Endodermal cell (in vitro differentiated cells): ENCODE measurements around the gene CNOT4. TPM values are rescaled to one million over a fixed set of nuclear protein-coding genes. Genes with fewer than 3 reads are reported as not detected.

Experiments used
- DNase-seq: peaks from one replicate; pipeline ENCODE4 v3.0.0-alpha.2; 2017
- H3K27ac ChIP-seq: 2 replicates; pipeline ENCODE4 v1.5.1; 2013; ENCODE audit warnings: mild to moderate bottlenecking, low read depth, low read length, moderate library complexity
- H3K27me3 ChIP-seq: 2 replicates; pipeline ENCODE4 v1.6.1; 2013; ENCODE audit warnings: mild to moderate bottlenecking, low read length, moderate library complexity; ENCODE audit not compliant: insufficient read depth, control insufficient read depth, poor library complexity, severe bottlenecking
- H3K36me3 ChIP-seq: 2 replicates; pipeline ENCODE4 v1.7.0; 2013; ENCODE audit warnings: mild to moderate bottlenecking, low read length, moderate library complexity; ENCODE audit not compliant: control insufficient read depth, insufficient read depth
- H3K4me1 ChIP-seq: one replicate; pipeline ENCODE4 v1.7.0; 2013; ENCODE audit warnings: low read length; ENCODE audit not compliant: control insufficient read depth, insufficient read depth
- H3K4me3 ChIP-seq: 2 replicates; pipeline ENCODE4 v1.5.1; 2013; ENCODE audit warnings: mild to moderate bottlenecking, low read length, moderate library complexity
- H3K9ac ChIP-seq: 2 replicates; pipeline ENCODE4 v1.6.1; 2013; ENCODE audit warnings: mild to moderate bottlenecking, low read length, moderate library complexity; ENCODE audit not compliant: poor library complexity, severe bottlenecking; ENCODE audit errors: extremely low read depth
- H3K9me3 ChIP-seq: 2 replicates; pipeline ENCODE4 v1.6.1; 2013; ENCODE audit warnings: mild to moderate bottlenecking, low read length, moderate library complexity; ENCODE audit not compliant: control insufficient read depth
- H3K27ac Mint-ChIP-seq: 2 replicates; pipeline ENCODE4 v1.8.0; 2020; ENCODE audit warnings: mixed read lengths
- H3K27me3 Mint-ChIP-seq: 2 replicates; pipeline ENCODE4 v1.8.0; 2021; ENCODE audit warnings: mild to moderate bottlenecking, mixed read lengths; ENCODE audit not compliant: insufficient read depth
- H3K36me3 Mint-ChIP-seq: 2 replicates; pipeline ENCODE4 v1.8.0; 2020; ENCODE audit warnings: low read depth, mixed read lengths
- H3K4me1 Mint-ChIP-seq: 2 replicates; pipeline ENCODE4 v1.8.0; 2020; ENCODE audit warnings: mixed read lengths
- H3K4me3 Mint-ChIP-seq: 2 replicates; pipeline ENCODE4 v1.8.0; 2020; ENCODE audit warnings: mild to moderate bottlenecking, moderate library complexity, mixed read lengths
- H3K9me3 Mint-ChIP-seq: 2 replicates; pipeline ENCODE4 v1.8.0; 2020; ENCODE audit warnings: mild to moderate bottlenecking, mixed read lengths
- CTCF ChIP-seq: fragments of 200-600 bp; sonication (generic); conservative IDR thresholded peaks from 2 replicates; pipeline ENCODE4 v1.5.0; 2021; ENCODE audit warnings: antibody characterized with exemption, mild to moderate bottlenecking
- WGBS, 2 experiments: methylation state at CpG; one replicate each; pipeline versions ENCODE4 v1.1.5 to v1.1.7; 2013; ENCODE audit warnings: missing lambda C conversion rate in 2 of 2, mixed read lengths in 1 of 2; ENCODE audit not compliant: insufficient coverage in 1 of 2, insufficient read length in 1 of 2; 5-methylcytosine and 5-hydroxymethylcytosine counted together
- long read RNA-seq, 4 experiments: library from polyadenylated mRNA in 2 of 4; library from RNA in 1 of 4; library from capped mRNA in 1 of 4; stranded (forward) in 3 of 4; unstranded in 1 of 4; transcript quantifications; one replicate each; pipeline ENCODE4 v2.0.0, GENCODE V29; 2020 to 2021; ENCODE audit warnings: inconsistent platforms in 1 of 4
- polyA plus RNA-seq, 2 experiments: library from polyadenylated mRNA; stranded (reverse); fragments of 50-300 nt; gene quantifications; one replicate each; pipeline ENCODE4 v1.2.3, GENCODE V29; 2013
- total RNA-seq, 2 donors: library from RNA; stranded (reverse); fragmentation: NEBNext Ultra II Directional in 1 of 2; extraction: Animal tissue kit (Norgen Biotek cat#: 25700) in 1 of 2; gene quantifications; 2 replicates in 1 of 2; 3 replicates in 1 of 2; pipeline ENCODE4 v1.2.1, GENCODE V29; 2021

The CNOT4 gene
- total RNA-seq: 10 to 100 TPM; 22.7 to 23.8 TPM
- polyA plus RNA-seq (2013, experiment 1 of 2): 20.1 TPM
- polyA plus RNA-seq (2013, experiment 2 of 2): 18.5 TPM
- long read RNA-seq, experiment 1, full-length matches to known transcripts: 3 of 8 reads
- long read RNA-seq, experiment 1, partial matches to known transcripts: 1 of 8 reads
- long read RNA-seq, experiment 1, other reads (novel, unspliced or antisense): 4 of 8 reads
- long read RNA-seq, experiment 2, full-length matches to known transcripts: 43 of 52 reads
- long read RNA-seq, experiment 2, partial matches to known transcripts: 2 of 52 reads
- long read RNA-seq, experiment 2, other reads (novel, unspliced or antisense): 7 of 52 reads
- long read RNA-seq, experiment 3, full-length matches to known transcripts: 8 of 14 reads
- long read RNA-seq, experiment 3, partial matches to known transcripts: 6 of 14 reads
- long read RNA-seq, experiment 3, other reads (novel, unspliced or antisense): 0 of 14 reads
- long read RNA-seq, experiment 4, partial matches to known transcripts: 1 of 7 reads
- long read RNA-seq, experiment 4, other reads (novel, unspliced or antisense): 0 of 7 reads

- H3K4me1 ChIP-seq: peaks cover 9% of the 10 kb centered on the region
- Mint-ChIP-seq H3K4me1 (peaks cover 9% of the 10 kb centered on the region), H3K27me3 (no peaks in the 10 kb centered on the region), H3K9me3 (no peaks in the 10 kb centered on the region), H3K36me3 (peaks cover under 1% of the 10 kb centered on the region), H3K27ac (no peak within 1 kb of the TSS), H3K4me3 (no peak within 1 kb of the TSS)
- H3K4me3 ChIP-seq: peak within 1 kb of the TSS; percentile 95
- no peak for TF ChIP-seq CTCF
- H3K27me3 ChIP-seq: peaks cover 13% of the 10 kb centered on the region
- no peaks in the 10 kb centered on the region for H3K36me3 ChIP-seq
- H3K9ac ChIP-seq: peak within 1 kb of the TSS; percentile 93
- no peaks in the 10 kb centered on the region for H3K9me3 ChIP-seq
- peak within 1 kb of the TSS; percentile 90 for H3K27ac ChIP-seq
- peak; percentile 99 for DNase-seq
- WGBS, 2 experiments: 0% methylated on average over 17 to 55 of the region's 55 CpGs
Measured at GRCh38 chr7:135509839-135510591, at the start of gene CNOT4. CNOT4 (minus strand) TSS chr7:135510102; CDS start chr7:135438331, 71,771 bp downstream.

- no peak for DNase-seq
- peak overlapping the region; percentile 93 for H3K9ac ChIP-seq
- Mint-ChIP-seq H3K9me3 (no peaks in the 10 kb centered on the region), H3K4me3 (no peak overlapping the region), H3K27ac (no peak overlapping the region), H3K36me3 (peaks cover 9% of the 10 kb centered on the region), H3K4me1 (peaks cover 16% of the 10 kb centered on the region), H3K27me3 (no peaks in the 10 kb centered on the region)
- 82 to 87% methylated on average over 3 to 5 of the region's 5 CpGs for WGBS, 2 experiments
- H3K27ac ChIP-seq: no peak overlapping the region
- TF ChIP-seq CTCF: no peak
- H3K4me1 ChIP-seq: no peaks in the 10 kb centered on the region
- no peaks in the 10 kb centered on the region for H3K9me3 ChIP-seq
- H3K36me3 ChIP-seq: no peaks in the 10 kb centered on the region
- H3K27me3 ChIP-seq: no peaks in the 10 kb centered on the region
- H3K4me3 ChIP-seq: peak overlapping the region; percentile 97
Measured at GRCh38 chr7:135558881-135559280, 49.0 kb upstream of the CNOT4 start.

- no peaks in the 10 kb centered on the region for H3K9me3 Mint-ChIP-seq
- H3K27ac Mint-ChIP-seq: no peak overlapping the region
- peak; percentile 75 for TF ChIP-seq CTCF
- H3K27ac ChIP-seq: peak overlapping the region; percentile 98
- H3K27me3 ChIP-seq: no peaks in the 10 kb centered on the region
- peaks cover 16% of the 10 kb centered on the region for H3K4me1 Mint-ChIP-seq
- H3K4me3 Mint-ChIP-seq: no peak overlapping the region
- peak; percentile 79 for DNase-seq
- no peaks in the 10 kb centered on the region for H3K4me1 ChIP-seq
- WGBS, 2 experiments: 0 to 1% methylated on average over 8 to 16 of the region's 16 CpGs
- peaks cover 9% of the 10 kb centered on the region for H3K36me3 Mint-ChIP-seq
- H3K9ac ChIP-seq: peak overlapping the region; percentile 93
- H3K9me3 ChIP-seq: no peaks in the 10 kb centered on the region
- H3K27me3 Mint-ChIP-seq: no peaks in the 10 kb centered on the region
- H3K36me3 ChIP-seq: no peaks in the 10 kb centered on the region
- H3K4me3 ChIP-seq: peak overlapping the region; percentile 97
Measured at GRCh38 chr7:135558337-135558767, 48.5 kb upstream of the CNOT4 start.
